ENCODE results near the gene DOCK9. TPM values are rescaled to one million over a fixed set of nuclear protein-coding genes. Genes with fewer than 3 reads are reported as not detected.
A peak's percentile ranks its signal among the peaks of the same experiment; 100 is the strongest.

The DOCK9 gene
- total RNA-seq, 4 donors from 2014 or later: 94.7 to 240 (median 150) TPM

GRCh38 chr13:98976338-98976737 is 1.5 kb downstream of the DOCK9 start:
- Histone ChIP-seq H3K4me1 (peaks cover 0 to 85% (median 4%) of the 10 kb centered on the region in 3 donors), H3K4me3 (peak overlapping the region in 3 of 4 donors; percentile 39 to 58 (median 45)), H3K9me3 (no peaks in the 10 kb centered on the region), H3K27me3 (no peaks in the 10 kb centered on the region), H3K36me3 (no peaks in the 10 kb centered on the region), H3K27ac (peak overlapping the region in 3 of 4 donors; percentile 24 to 78 (median 62))
- TF ChIP-seq POLR2A (IDR thresholded peaks at IDR 0.05) (no peak), CTCF (IDR thresholded peaks at IDR 0.05) (no peak)
- no peak for DNase-seq
- intact Hi-C loops (cut with DNase I): no loop called here

GRCh38 chr13:98975822-98976261 is 2.0 kb downstream of the DOCK9 start:
- Histone ChIP-seq H3K9me3 (no peaks in the 10 kb centered on the region), H3K4me3 (peak overlapping the region in 3 of 4 donors; percentile 16 to 58 (median 45)), H3K36me3 (no peaks in the 10 kb centered on the region), H3K27me3 (no peaks in the 10 kb centered on the region), H3K27ac (peak overlapping the region in 3 of 4 donors; percentile 24 to 78 (median 62)), H3K4me1 (peaks cover 0 to 87% (median 4%) of the 10 kb centered on the region in 3 donors)
- TF ChIP-seq CTCF (IDR thresholded peaks at IDR 0.05) (no peak), POLR2A (IDR thresholded peaks at IDR 0.05) (no peak)
- DNase-seq: no peak
- intact Hi-C loops (cut with DNase I): no loop called here
- WGBS, 2 donors: 40 to 63% methylated on average over 5 of the region's 5 CpGs

- no peaks in the 10 kb centered on the region for H3K27me3 ChIP-seq
- intact Hi-C loops (cut with DNase I): no loop called here
- peak overlapping the region in 2 of 4 donors; percentile 28 to 45 for H3K4me3 ChIP-seq
- H3K36me3 ChIP-seq: peaks cover 0 to 4% (median 0%) of the 10 kb centered on the region in 3 donors
- TF ChIP-seq CTCF (IDR thresholded peaks at IDR 0.05) (no peak), POLR2A (IDR thresholded peaks at IDR 0.05) (no peak)
- H3K27ac ChIP-seq: peak overlapping the region in 3 of 4 donors; percentile 62 to 78 (median 72)
- 44 to 60% methylated on average over 2 of the region's 2 CpGs for WGBS, 2 donors
- H3K4me1 ChIP-seq: peaks cover 0 to 89% (median 13%) of the 10 kb centered on the region in 3 donors
- no peak for DNase-seq
- H3K9me3 ChIP-seq: no peaks in the 10 kb centered on the region
Measured at GRCh38 chr13:98974053-98974452, 3.8 kb downstream of the DOCK9 start.

GRCh38 chr13:98972627-98973026 is 5.2 kb downstream of the DOCK9 start:
- DNase-seq: no peak
- 71 to 72% methylated on average over 4 of the region's 4 CpGs for WGBS, 2 donors
- TF ChIP-seq CTCF (IDR thresholded peaks at IDR 0.05) (no peak), POLR2A (IDR thresholded peaks at IDR 0.05) (no peak)
- intact Hi-C loops (cut with DNase I): no loop called here
- Histone ChIP-seq H3K27ac (peak overlapping the region in 3 of 4 donors; percentile 33 to 62 (median 57)), H3K36me3 (peaks cover 0 to 4% (median 0%) of the 10 kb centered on the region in 3 donors), H3K4me1 (peaks cover 0 to 77% (median 13%) of the 10 kb centered on the region in 3 donors), H3K4me3 (no peak overlapping the region), H3K9me3 (no peaks in the 10 kb centered on the region), H3K27me3 (no peaks in the 10 kb centered on the region)

- peak overlapping the region in 3 of 4 donors; percentile 33 to 62 (median 57) for H3K27ac ChIP-seq
- DNase-seq: no peak
- TF ChIP-seq CTCF (IDR thresholded peaks at IDR 0.05) (no peak), POLR2A (IDR thresholded peaks at IDR 0.05) (no peak)
- peaks cover 0 to 4% (median 0%) of the 10 kb centered on the region in 3 donors for H3K36me3 ChIP-seq
- intact Hi-C loops (cut with DNase I): no loop called here
- 43 to 48% methylated on average over 3 of the region's 3 CpGs for WGBS, 2 donors
- peaks cover 0 to 71% (median 13%) of the 10 kb centered on the region in 3 donors for H3K4me1 ChIP-seq
- no peaks in the 10 kb centered on the region for H3K9me3 ChIP-seq
- H3K4me3 ChIP-seq: no peak overlapping the region
- no peaks in the 10 kb centered on the region for H3K27me3 ChIP-seq
Measured at GRCh38 chr13:98972059-98972458, 5.8 kb downstream of the DOCK9 start.

Measured in esophagus squamous epithelium (tissue), 5 donors.